Gastroesophageal sphincter (tissue), 3 donors: ENCODE data around the gene UBE2E2.

ENCODE experiments used
- EP300 ChIP-seq: sonication (generic); formaldehyde crosslinking; IDR thresholded peaks from one replicate; pipeline ENCODE4 v1.6.1; 2017; ENCODE audit warnings: antibody characterized with exemption, mild to moderate bottlenecking
- POLR2A ChIP-seq, 2 donors: fragments of 450-650 bp; IDR thresholded peaks; one replicate each; pipeline ENCODE4 v1.6.1; 2017; ENCODE audit warnings: antibody characterized with exemption in 2 of 2, mild to moderate bottlenecking in 2 of 2, moderate library complexity in 1 of 2
- POLR2AphosphoS5 ChIP-seq: sonication (generic); formaldehyde crosslinking; IDR thresholded peaks from one replicate; pipeline ENCODE4 v1.6.1; 2017; ENCODE audit warnings: antibody characterized with exemption
- TF ChIP-seq, protein P1 (sequence below), 4 experiments: fragments of 200-600 bp in 2 of 4; fragments of 450-650 bp in 2 of 4; sonication (generic) in 1 of 4; IDR thresholded peaks; one replicate each; pipeline ENCODE4 v1.5.1; 2017 to 2019; ENCODE audit warnings: antibody characterized with exemption in 4 of 4, mild to moderate bottlenecking in 2 of 4, moderate library complexity in 2 of 4

GRCh38 chr3:23626442-23626841, 423.3 kb downstream of the UBE2E2 start:
- TF ChIP-seq, protein P1, sequence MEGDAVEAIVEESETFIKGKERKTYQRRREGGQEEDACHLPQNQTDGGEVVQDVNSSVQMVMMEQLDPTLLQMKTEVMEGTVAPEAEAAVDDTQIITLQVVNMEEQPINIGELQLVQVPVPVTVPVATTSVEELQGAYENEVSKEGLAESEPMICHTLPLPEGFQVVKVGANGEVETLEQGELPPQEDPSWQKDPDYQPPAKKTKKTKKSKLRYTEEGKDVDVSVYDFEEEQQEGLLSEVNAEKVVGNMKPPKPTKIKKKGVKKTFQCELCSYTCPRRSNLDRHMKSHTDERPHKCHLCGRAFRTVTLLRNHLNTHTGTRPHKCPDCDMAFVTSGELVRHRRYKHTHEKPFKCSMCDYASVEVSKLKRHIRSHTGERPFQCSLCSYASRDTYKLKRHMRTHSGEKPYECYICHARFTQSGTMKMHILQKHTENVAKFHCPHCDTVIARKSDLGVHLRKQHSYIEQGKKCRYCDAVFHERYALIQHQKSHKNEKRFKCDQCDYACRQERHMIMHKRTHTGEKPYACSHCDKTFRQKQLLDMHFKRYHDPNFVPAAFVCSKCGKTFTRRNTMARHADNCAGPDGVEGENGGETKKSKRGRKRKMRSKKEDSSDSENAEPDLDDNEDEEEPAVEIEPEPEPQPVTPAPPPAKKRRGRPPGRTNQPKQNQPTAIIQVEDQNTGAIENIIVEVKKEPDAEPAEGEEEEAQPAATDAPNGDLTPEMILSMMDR (IDR thresholded peaks at IDR 0.05): no peak
- TF ChIP-seq POLR2A (IDR thresholded peaks at IDR 0.05) (no peak), EP300 (no peak), POLR2AphosphoS5 (no peak)
